Measurements from ENCODE around the gene SDE2.
"Not testable (repeated sequence)": the region's sequence is repeated elsewhere in the genome, so short reads cannot be mapped to it uniquely, and the experiment has no call there.

SDE2 gene

GRCh38 chr1:225944387-225944786 is 54.8 kb downstream of the SDE2 start:
- no peak for DNase-seq

- no peak for DNase-seq
Measured at GRCh38 chr1:225943582-225943981, 55.6 kb downstream of the SDE2 start.

- no peak for DNase-seq
Measured at GRCh38 chr1:225942574-225942973, 56.6 kb downstream of the SDE2 start.

GRCh38 chr1:225941942-225942222 is 57.3 kb downstream of the SDE2 start:
- DNase-seq, result no peak

- no peak for DNase-seq
Measured at GRCh38 chr1:225941187-225941941, 57.8 kb downstream of the SDE2 start, which contains the start of gene LEFTY2. Gene LEFTY2 (minus strand): TSS chr1:225941220. CDS start chr1:225941140, 80 bp downstream.

- DNase-seq, result no peak
Measured at GRCh38 chr1:225940385-225941151, 58.6 kb downstream of the SDE2 start.

- DNase-seq, result not testable (repeated sequence)
Measured at GRCh38 chr1:225939939-225940310, 59.2 kb downstream of the SDE2 start.

- DNase-seq, result not testable (repeated sequence)
Measured at GRCh38 chr1:225939097-225939938, 59.8 kb downstream of the SDE2 start.

GRCh38 chr1:225937048-225937968 is 61.8 kb downstream of the SDE2 start:
- no peak for DNase-seq

GRCh38 chr1:225936523-225936922 is 62.6 kb downstream of the SDE2 start:
- DNase-seq, result no peak

GRCh38 chr1:225936086-225936485 is 63.1 kb downstream of the SDE2 start:
- not testable (repeated sequence) for DNase-seq

GRCh38 chr1:225934711-225935110 is 64.4 kb downstream of the SDE2 start:
- DNase-seq, result no peak

- DNase-seq, result no peak
Measured at GRCh38 chr1:225933072-225933471, 66.1 kb downstream of the SDE2 start.
